RPMI8226 (cell line): ENCODE data around the gene PRKAB2.
"Not testable (repeated sequence)": the region's sequence is repeated elsewhere in the genome, so short reads cannot be mapped to it uniquely, and the experiment has no call there.

Source experiments
- DNase-seq: peaks from one replicate; pipeline ENCODE4 v3.0.0-alpha.2; 2015

Gene PRKAB2

GRCh38 chr1:147109041-147109440, 63.2 kb downstream of the PRKAB2 start:
- no peak for DNase-seq

DNA sequence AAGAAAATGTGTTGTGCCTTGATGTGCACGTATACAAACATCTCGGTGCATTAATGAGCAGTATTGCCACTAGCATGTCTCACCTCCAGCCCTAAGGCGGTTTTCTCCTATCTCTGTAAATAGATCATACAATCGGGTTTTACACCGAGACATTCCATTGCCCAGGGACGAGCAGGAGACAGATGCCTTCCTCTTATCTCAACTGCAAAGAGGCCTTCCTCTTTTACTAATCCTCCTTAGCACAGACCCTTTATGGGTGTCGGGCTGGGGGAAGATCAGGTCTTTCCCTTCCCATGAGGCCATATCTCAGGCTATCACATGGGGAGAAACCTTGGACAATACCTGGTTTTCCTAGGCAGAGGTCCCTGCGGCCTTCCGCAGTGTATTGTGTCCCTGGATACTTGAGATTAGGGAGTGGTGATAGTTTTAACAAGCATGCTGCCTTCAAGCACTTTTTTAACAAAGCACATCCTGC, 65.8 kb downstream of the PRKAB2 start:
- not testable (repeated sequence) for DNase-seq

- no peak for DNase-seq
Observed at GRCh38 chr1:147105909-147106308, 66.4 kb downstream of the PRKAB2 start.
